ENCODE data around the gene PITPNM2. TPM values are rescaled to one million over a fixed set of nuclear protein-coding genes. Genes with fewer than 3 reads are reported as not detected.

Gene PITPNM2
- total RNA-seq, 2 experiments from 2014 or later: 37.3 to 38.3 TPM

DNA sequence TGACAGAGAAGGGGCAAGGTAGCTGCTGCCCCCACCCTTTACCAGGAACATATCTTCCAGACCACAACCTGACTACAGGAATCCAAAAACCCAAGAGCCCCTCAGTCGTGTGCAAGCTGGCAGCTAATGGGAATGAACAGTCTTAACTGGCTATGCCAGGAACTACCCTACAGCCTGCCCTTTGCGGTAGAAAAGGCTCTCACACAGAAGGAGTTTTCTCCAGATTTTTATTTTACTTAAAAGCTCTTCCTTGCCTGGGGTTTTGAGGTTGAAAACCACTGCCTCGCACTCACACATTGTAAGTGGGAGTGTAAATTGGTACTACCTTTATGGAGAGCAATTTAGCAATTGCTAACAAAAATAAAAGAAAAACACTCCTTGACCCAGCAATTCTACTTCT, 28.3 kb downstream of the PITPNM2 start:
- no peaks in the 10 kb centered on the region for H3K27me3 Mint-ChIP-seq
- intact Hi-C loops (cut with DNase I, micrococcal nuclease): no loop called here
- no peaks in the 10 kb centered on the region for H3K9me3 ChIP-seq (ENCODE audit: control insufficient read depth in 1 of 2, insufficient read depth in 1 of 2, low read length in 2 of 2)
- peak overlapping the region; percentile 55 for H3K4me3 Mint-ChIP-seq
- ATAC-seq (ENCODE audit: poor library complexity) (no peak), DNase-seq (peak in 2 of 14 experiments; percentile 14 to 18)
- H3K27me3 ChIP-seq (ENCODE audit: control insufficient read depth in 1 of 2, insufficient read depth in 2 of 2, low read length in 2 of 2): no peaks in the 10 kb centered on the region
- H3K36me3 Mint-ChIP-seq (ENCODE audit: low read depth): no peaks in the 10 kb centered on the region
- peak overlapping the region; percentile 18 to 77 for H3K27ac ChIP-seq (ENCODE audit: low read depth in 1 of 2, low read length in 2 of 2)
- CTCF ChIA-PET: no interaction called here
- H3K4me1 Mint-ChIP-seq (ENCODE audit: low read depth): peaks cover 57% of the 10 kb centered on the region
- no peaks in the 10 kb centered on the region for H3K36me3 ChIP-seq (ENCODE audit: insufficient read depth, low read length)
- H3K9me3 Mint-ChIP-seq: no peaks in the 10 kb centered on the region
- H3K4me1 ChIP-seq (ENCODE audit: insufficient read depth, low read length): peaks cover 52% of the 10 kb centered on the region
- TF ChIP-seq, protein P1, sequence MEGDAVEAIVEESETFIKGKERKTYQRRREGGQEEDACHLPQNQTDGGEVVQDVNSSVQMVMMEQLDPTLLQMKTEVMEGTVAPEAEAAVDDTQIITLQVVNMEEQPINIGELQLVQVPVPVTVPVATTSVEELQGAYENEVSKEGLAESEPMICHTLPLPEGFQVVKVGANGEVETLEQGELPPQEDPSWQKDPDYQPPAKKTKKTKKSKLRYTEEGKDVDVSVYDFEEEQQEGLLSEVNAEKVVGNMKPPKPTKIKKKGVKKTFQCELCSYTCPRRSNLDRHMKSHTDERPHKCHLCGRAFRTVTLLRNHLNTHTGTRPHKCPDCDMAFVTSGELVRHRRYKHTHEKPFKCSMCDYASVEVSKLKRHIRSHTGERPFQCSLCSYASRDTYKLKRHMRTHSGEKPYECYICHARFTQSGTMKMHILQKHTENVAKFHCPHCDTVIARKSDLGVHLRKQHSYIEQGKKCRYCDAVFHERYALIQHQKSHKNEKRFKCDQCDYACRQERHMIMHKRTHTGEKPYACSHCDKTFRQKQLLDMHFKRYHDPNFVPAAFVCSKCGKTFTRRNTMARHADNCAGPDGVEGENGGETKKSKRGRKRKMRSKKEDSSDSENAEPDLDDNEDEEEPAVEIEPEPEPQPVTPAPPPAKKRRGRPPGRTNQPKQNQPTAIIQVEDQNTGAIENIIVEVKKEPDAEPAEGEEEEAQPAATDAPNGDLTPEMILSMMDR (IDR thresholded peaks at IDR 0.05): no peak
- no peak overlapping the region for H3K4me3 ChIP-seq (ENCODE audit: low read length)
- POLR2A ChIA-PET: interaction anchor here (1.0 to 5.1 kb wide), 11 partner anchors 8 to 111 kb away, joined by 3 to 58 read pairs (median 7); partner anchors contain the start of genes MPHOSPH9, MTRFR and PITPNM2
- H3K27ac Mint-ChIP-seq: peak overlapping the region; percentile 99

DNA sequence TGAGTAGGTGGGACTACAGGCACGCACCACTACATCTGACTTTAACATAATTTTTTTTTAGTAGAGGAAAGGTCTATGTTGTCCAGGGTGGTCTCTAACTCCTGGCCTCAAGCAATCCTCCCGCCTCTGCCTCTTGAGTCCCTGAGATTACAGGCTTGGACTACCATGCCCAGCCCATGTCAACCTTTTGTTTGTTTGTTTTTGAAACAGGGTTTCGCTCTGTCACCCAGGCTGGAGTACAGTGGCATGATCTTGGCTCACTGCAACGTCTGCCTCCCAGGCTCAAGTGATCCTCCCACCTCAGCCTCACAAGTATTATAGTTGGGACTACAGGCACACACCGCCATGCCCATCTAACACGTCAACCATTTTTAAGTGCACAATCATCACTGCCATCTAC, 29.2 kb downstream of the PITPNM2 start:
- ChIA-PET CTCF (interaction anchor here (1.9 kb wide), 1 partner anchor 78 kb away, joined by 6 read pairs; no protein-coding TSS in a partner anchor), POLR2A (interaction anchor here (0.7 to 5.1 kb wide), 16 partner anchors 10 to 112 kb away, joined by 3 to 58 read pairs (median 12); partner anchors contain the start of genes MPHOSPH9, MTRFR and PITPNM2)
- H3K4me3 Mint-ChIP-seq: peak overlapping the region; percentile 30
- H3K4me1 Mint-ChIP-seq (ENCODE audit: low read depth): peaks cover 66% of the 10 kb centered on the region
- no peaks in the 10 kb centered on the region for H3K36me3 Mint-ChIP-seq (ENCODE audit: low read depth)
- intact Hi-C loops (cut with DNase I, micrococcal nuclease): loop anchor here in 1 of 2 experiments (2.0 kb wide), 1 partner anchor 47 kb away; no protein-coding TSS in a partner anchor
- ATAC-seq (ENCODE audit: poor library complexity): no peak
- DNase-seq: no peak
- TF ChIP-seq, protein P1 (IDR thresholded peaks at IDR 0.05): no peak
- Histone ChIP-seq H3K4me1 (ENCODE audit: insufficient read depth, low read length) (peaks cover 57% of the 10 kb centered on the region), H3K27ac (ENCODE audit: low read depth in 1 of 2, low read length in 2 of 2) (peak overlapping the region; percentile 23 to 77), H3K36me3 (ENCODE audit: insufficient read depth, low read length) (no peaks in the 10 kb centered on the region), H3K27me3 (ENCODE audit: control insufficient read depth in 1 of 2, insufficient read depth in 2 of 2, low read length in 2 of 2) (no peaks in the 10 kb centered on the region), H3K4me3 (ENCODE audit: low read length) (no peak overlapping the region), H3K9me3 (ENCODE audit: control insufficient read depth in 1 of 2, insufficient read depth in 1 of 2, low read length in 2 of 2) (no peaks in the 10 kb centered on the region)
- H3K27me3 Mint-ChIP-seq: no peaks in the 10 kb centered on the region
- no peaks in the 10 kb centered on the region for H3K9me3 Mint-ChIP-seq
- H3K27ac Mint-ChIP-seq: peak overlapping the region; percentile 99

DNA sequence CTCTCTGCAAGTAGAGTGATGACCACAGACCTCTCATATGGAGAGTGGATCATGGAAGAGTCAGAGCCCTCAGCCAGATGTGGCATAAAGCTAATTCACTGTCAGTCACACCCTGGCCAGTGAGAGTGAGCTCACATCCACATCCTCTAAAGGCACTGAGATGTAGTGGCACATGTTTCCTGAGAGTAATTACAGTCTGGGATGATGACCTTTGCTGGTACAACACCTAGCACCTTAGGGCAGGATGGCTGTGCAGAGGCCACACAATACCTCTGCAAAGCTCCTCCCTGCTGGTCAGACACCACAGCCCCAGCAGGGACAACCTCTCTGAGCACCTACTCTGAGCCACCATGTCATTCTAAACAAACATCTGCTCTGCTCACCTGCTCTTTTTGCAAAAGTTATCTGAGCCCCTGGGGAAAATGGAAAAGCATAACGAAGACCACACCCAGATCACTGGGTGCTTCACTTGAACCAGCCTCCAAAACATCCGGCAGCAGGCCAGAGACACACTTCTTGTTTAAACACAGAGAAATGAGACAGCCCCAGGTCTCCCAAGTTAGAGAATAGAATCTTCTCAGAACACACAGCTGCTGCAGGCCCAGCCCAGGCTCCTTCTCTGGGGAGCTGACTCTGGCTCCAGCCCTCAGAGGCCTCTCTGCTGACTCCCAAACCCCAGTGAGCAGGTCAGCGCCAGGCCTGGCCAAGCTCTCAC, 30.3 kb downstream of the PITPNM2 start:
- Mint-ChIP-seq H3K9me3 (no peaks in the 10 kb centered on the region), H3K4me3 (peak overlapping the region; percentile 82), H3K27ac (peak overlapping the region; percentile 99), H3K4me1 (ENCODE audit: low read depth) (peaks cover 77% of the 10 kb centered on the region), H3K36me3 (ENCODE audit: low read depth) (peaks cover 3% of the 10 kb centered on the region), H3K27me3 (no peaks in the 10 kb centered on the region)
- Histone ChIP-seq H3K4me3 (ENCODE audit: low read length) (no peak overlapping the region), H3K27me3 (ENCODE audit: control insufficient read depth in 1 of 2, insufficient read depth in 2 of 2, low read length in 2 of 2) (no peaks in the 10 kb centered on the region), H3K9me3 (ENCODE audit: control insufficient read depth in 1 of 2, insufficient read depth in 1 of 2, low read length in 2 of 2) (no peaks in the 10 kb centered on the region), H3K36me3 (ENCODE audit: insufficient read depth, low read length) (no peaks in the 10 kb centered on the region), H3K27ac (ENCODE audit: low read depth in 1 of 2, low read length in 2 of 2) (peak overlapping the region; percentile 58 to 77), H3K4me1 (ENCODE audit: insufficient read depth, low read length) (peaks cover 67% of the 10 kb centered on the region)
- peak in 13 of 14 experiments; percentile 21 to 65 (median 39) for DNase-seq
- ATAC-seq (ENCODE audit: poor library complexity): peak; percentile 60
- ChIA-PET CTCF (interaction anchor here (1.3 to 1.9 kb wide), 4 partner anchors 12 to 77 kb away, joined by 3 to 6 read pairs (median 4); no protein-coding TSS in a partner anchor), POLR2A (interaction anchor here (0.7 to 5.1 kb wide), 19 partner anchors 9 to 117 kb away, joined by 3 to 58 read pairs (median 7); partner anchors contain the start of genes MPHOSPH9, MTRFR and PITPNM2)
- intact Hi-C loops (cut with DNase I, micrococcal nuclease): loop anchor here in 1 of 2 experiments (2.0 kb wide), 1 partner anchor 46 kb away; no protein-coding TSS in a partner anchor
- TF ChIP-seq, protein P1 (IDR thresholded peaks at IDR 0.05): no peak
